Prostate gland (tissue), 2 donors: ENCODE data around the gene NINJ2. TPM values are rescaled to one million over a fixed set of nuclear protein-coding genes. Genes with fewer than 3 reads are reported as not detected.
"Not testable (repeated sequence)": the region's sequence is repeated elsewhere in the genome, so short reads cannot be mapped to it uniquely, and the experiment has no call there.

ENCODE experiments used
- DNase-seq: peaks from one replicate; pipeline ENCODE4 v3.0.0-alpha.2; 2019; ENCODE audit warnings: low spot score
- H3K27ac ChIP-seq, 2 donors: fragments of 200-600 bp; sonication (generic); 2 replicates each; pipeline ENCODE4 v1.5.1; 2017 to 2019
- H3K27me3 ChIP-seq: fragments of 200-600 bp; sonication (generic); replicated peaks from 2 replicates; pipeline ENCODE4 v1.5.1; 2019; ENCODE audit not compliant: insufficient read depth
- H3K36me3 ChIP-seq, 2 donors: fragments of 200-600 bp; sonication (generic); 1 replicate in 1 of 2; 2 replicates in 1 of 2; pipeline versions ENCODE4 v1.5.1 to v1.8.1; 2017 to 2019
- H3K4me1 ChIP-seq: fragments of 200-600 bp; sonication (generic); replicated peaks from 2 replicates; pipeline ENCODE4 v1.5.1; 2019
- H3K4me3 ChIP-seq, 2 donors: fragments of 200-600 bp; sonication (generic); 2 replicates each; pipeline ENCODE4 v1.5.1; 2017 to 2019
- H3K9me3 ChIP-seq: fragments of 200-600 bp; sonication (generic); 2 replicates; pipeline ENCODE4 v1.5.1; 2017
- POLR2A ChIP-seq: fragments of 450-650 bp; IDR thresholded peaks from one replicate; pipeline ENCODE4 v1.6.1; 2016; ENCODE audit warnings: antibody characterized with exemption, mild to moderate bottlenecking
- POLR2AphosphoS5 ChIP-seq: sonication (generic); formaldehyde crosslinking; IDR thresholded peaks from one replicate; pipeline ENCODE4 v1.6.1; 2017; ENCODE audit warnings: antibody characterized with exemption
- WGBS: methylation state at CpG from one replicate; pipeline ENCODE4 v1.1.5; 2018; 5-methylcytosine and 5-hydroxymethylcytosine counted together
- intact Hi-C: fragments of 100-400 bp; cut with DNase I; formaldehyde crosslinking; loops from one replicate; pipeline ENCODE4 v1.14.2; 2022
- total RNA-seq, 2 donors: library from RNA; depleted of rRNA; stranded (reverse); fragments of >200 nt; gene quantifications; one replicate each; pipeline ENCODE4 v1.1.0, GENCODE V29; 2016
- TF ChIP-seq, protein P1 (sequence below), 4 experiments: fragments of 200-600 bp in 2 of 4; fragments of 450-650 bp in 2 of 4; sonication (generic) in 2 of 4; IDR thresholded peaks; 1 replicate in 3 of 4; 2 replicates in 1 of 4; pipeline ENCODE4 v1.5.1; 2016 to 2019; ENCODE audit warnings: antibody characterized with exemption in 4 of 4, mild to moderate bottlenecking in 2 of 4, moderate library complexity in 2 of 4

Gene NINJ2
- total RNA-seq, 2 donors from 2014 or later = 1.1 to 17.3 TPM

DNA sequence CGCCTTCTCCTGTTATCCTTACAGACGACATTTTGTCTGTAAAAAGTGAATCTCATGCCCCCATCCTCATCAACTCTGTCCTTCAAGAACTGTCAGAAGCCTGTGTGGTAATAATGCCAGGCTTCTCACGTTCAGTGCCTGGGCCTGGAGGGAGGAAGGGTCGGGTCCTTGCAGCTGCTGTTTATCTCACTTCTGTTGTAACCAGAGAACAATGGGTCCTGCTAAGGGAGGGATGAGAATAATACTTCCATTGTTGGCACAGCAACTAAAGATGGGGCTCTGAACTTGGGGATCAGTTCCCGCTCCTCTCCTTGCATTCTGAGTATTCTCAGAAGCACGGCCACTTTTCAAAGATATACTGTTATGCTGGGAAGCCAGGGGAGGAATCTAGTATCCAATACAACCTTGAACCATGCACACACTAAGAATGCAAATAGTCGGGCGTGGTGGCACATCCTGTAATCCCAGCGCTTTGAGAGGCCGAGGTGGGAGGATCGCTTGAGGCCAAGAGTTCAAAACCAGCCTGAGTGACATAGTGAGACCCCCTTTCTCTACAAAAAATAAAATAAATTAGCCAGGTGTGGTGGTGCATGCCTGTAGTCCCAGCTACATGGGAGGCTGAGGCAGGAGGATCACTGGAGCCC lies 38.8 kb upstream of the NINJ2 start:
- H3K4me1 ChIP-seq = no peaks in the 10 kb centered on the region
- TF ChIP-seq POLR2AphosphoS5 = no peak
- TF ChIP-seq, protein P1, sequence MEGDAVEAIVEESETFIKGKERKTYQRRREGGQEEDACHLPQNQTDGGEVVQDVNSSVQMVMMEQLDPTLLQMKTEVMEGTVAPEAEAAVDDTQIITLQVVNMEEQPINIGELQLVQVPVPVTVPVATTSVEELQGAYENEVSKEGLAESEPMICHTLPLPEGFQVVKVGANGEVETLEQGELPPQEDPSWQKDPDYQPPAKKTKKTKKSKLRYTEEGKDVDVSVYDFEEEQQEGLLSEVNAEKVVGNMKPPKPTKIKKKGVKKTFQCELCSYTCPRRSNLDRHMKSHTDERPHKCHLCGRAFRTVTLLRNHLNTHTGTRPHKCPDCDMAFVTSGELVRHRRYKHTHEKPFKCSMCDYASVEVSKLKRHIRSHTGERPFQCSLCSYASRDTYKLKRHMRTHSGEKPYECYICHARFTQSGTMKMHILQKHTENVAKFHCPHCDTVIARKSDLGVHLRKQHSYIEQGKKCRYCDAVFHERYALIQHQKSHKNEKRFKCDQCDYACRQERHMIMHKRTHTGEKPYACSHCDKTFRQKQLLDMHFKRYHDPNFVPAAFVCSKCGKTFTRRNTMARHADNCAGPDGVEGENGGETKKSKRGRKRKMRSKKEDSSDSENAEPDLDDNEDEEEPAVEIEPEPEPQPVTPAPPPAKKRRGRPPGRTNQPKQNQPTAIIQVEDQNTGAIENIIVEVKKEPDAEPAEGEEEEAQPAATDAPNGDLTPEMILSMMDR (IDR thresholded peaks at IDR 0.05) = no peak
- no peak for TF ChIP-seq POLR2A
- H3K27ac ChIP-seq = no peak overlapping the region
- intact Hi-C loops = no loop called here
- no peak for DNase-seq
- H3K27me3 ChIP-seq = no peaks in the 10 kb centered on the region
- no peaks in the 10 kb centered on the region for H3K36me3 ChIP-seq
- no peak overlapping the region for H3K4me3 ChIP-seq
- WGBS = 80% methylated on average over 11 of the region's 11 CpGs
- H3K9me3 ChIP-seq = no peaks in the 10 kb centered on the region

DNA sequence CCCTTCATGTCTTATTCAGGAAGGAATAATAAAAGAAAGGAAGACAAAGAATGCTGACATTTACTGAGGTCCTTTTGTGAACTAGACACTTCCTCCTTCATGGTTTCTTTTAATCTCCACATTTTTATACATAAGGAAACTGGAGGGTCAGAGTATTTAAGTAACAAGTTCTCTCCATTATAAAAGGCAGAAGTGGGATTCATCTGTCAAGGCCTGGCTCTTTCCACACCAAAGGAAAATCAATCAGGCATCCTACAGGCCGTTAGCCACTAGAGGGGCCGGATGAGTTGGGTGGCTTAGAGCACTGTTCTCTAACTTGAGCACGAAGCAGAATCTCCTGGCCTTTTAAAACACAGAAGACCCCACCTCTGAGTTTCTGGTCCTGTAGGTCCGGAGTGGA lies 36.8 kb upstream of the NINJ2 start:
- Histone ChIP-seq H3K9me3 (no peaks in the 10 kb centered on the region), H3K27ac (no peak overlapping the region), H3K4me3 (no peak overlapping the region), H3K27me3 (no peaks in the 10 kb centered on the region), H3K36me3 (no peaks in the 10 kb centered on the region), H3K4me1 (no peaks in the 10 kb centered on the region)
- TF ChIP-seq POLR2AphosphoS5 = no peak
- TF ChIP-seq POLR2A = no peak
- TF ChIP-seq, protein P1 (IDR thresholded peaks at IDR 0.05) = no peak
- intact Hi-C loops = no loop called here
- 62% methylated on average over 4 of the region's 4 CpGs for WGBS
- no peak for DNase-seq

DNA sequence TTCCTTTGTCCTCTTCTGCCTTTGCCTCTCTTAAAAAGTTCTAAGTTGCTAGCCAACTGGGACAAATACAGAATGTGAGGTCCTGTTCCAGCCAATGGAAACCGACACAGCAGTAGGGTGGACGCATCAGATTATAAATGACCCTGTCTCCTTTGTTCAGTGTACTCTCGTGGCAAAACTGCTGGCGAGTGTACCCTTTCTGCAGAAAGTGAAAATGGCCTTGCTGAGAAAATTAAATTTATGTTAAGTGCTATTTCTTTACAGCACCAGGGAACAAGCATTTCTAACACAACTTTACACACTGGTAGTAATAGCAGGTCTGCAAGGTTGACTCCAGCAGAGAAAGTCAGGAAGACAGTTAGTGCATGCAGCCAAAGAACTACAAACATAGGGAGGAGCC lies 35.0 kb upstream of the NINJ2 start:
- H3K36me3 ChIP-seq, intact Hi-C loops, H3K4me1 ChIP-seq, H3K4me3 ChIP-seq, H3K9me3 ChIP-seq, H3K27ac ChIP-seq, H3K27me3 ChIP-seq, DNase-seq: not testable (repeated sequence)
- WGBS = 98% methylated on average over 4 of the region's 4 CpGs

DNA sequence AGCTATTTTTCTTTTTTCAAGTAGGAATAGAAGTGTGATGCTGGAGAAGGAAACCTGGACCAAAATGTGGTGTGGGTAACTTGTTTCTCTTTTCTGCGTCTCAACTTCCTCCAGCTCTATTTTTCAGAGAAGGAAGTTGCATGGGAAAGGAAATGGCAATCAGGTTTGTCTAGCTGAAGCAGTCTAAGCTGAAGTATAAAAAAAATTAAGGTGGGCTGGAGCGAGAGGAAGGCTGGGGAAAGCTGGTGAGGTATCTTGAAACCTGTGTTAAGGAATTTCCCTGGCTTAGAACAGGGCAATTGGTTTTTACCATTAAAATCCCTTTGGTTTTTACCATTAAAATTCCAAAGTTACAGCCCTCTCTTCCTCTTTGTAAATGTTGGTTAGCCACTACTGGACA lies 34.2 kb upstream of the NINJ2 start:
- no peaks in the 10 kb centered on the region for H3K36me3 ChIP-seq
- intact Hi-C loops = no loop called here
- no peak overlapping the region for H3K4me3 ChIP-seq
- H3K27ac ChIP-seq = no peak overlapping the region
- WGBS = 89% methylated on average over 2 of the region's 2 CpGs
- no peaks in the 10 kb centered on the region for H3K4me1 ChIP-seq
- no peaks in the 10 kb centered on the region for H3K9me3 ChIP-seq
- DNase-seq = no peak
- no peaks in the 10 kb centered on the region for H3K27me3 ChIP-seq
- TF ChIP-seq POLR2AphosphoS5 (no peak), POLR2A (no peak)
- TF ChIP-seq, protein P1 (IDR thresholded peaks at IDR 0.05) = no peak

DNA sequence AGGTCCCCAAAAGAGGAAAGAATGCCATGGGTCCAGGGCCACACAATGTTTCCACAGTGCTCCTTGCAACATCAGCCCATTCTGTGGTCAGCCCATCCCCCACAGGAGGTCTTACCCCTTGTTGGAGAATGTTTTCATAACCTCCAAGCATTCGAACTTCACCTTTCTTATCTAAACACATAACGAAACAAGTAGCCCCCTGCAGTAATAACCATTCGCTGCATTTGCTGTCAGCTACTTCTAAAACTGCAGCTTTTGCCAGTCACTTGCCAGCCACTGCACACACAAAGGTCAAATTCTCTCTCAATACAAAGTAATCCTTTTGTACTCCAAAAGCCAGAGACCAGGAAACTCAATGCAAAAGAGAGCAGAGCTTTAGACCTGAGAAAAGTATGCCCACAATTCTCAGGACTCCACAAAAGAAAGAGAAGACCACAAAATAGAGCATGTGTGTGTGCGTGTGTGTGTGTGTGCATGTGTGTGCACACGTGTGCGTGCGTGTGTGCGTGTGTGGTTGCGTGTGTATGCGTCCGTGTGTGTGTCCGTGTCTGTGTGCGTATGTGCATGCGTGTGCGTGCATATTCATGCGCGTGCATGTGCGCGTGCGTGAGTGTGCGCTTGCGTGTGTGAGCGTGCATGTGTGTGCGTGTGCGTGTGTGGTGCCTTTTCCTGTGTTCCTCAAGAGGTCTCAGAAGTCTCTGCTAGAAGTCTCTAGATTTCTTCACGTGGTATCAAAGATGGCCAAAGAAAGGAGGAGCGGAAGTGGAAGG lies 31.7 kb upstream of the NINJ2 start:
- Histone ChIP-seq H3K27ac (no peak overlapping the region), H3K27me3 (no peaks in the 10 kb centered on the region), H3K9me3 (no peaks in the 10 kb centered on the region), H3K4me3 (no peak overlapping the region), H3K36me3 (no peaks in the 10 kb centered on the region), H3K4me1 (no peaks in the 10 kb centered on the region)
- 88% methylated on average over 27 of the region's 27 CpGs for WGBS
- no peak for DNase-seq
- intact Hi-C loops = no loop called here
- TF ChIP-seq, protein P1 (IDR thresholded peaks at IDR 0.05) = no peak
- TF ChIP-seq POLR2AphosphoS5 (no peak), POLR2A (no peak)
